Lung (tissue), 12 donors: Measurements from ENCODE around the gene GREM2. TPM values are rescaled to one million over a fixed set of nuclear protein-coding genes. Genes with fewer than 3 reads are reported as not detected.

ENCODE experiments used
- ATAC-seq: fragments of 200-7000 bp; cut with Tn5 transposase; one replicate; pipeline ENCODE4 v1.9.1; 2020; ENCODE audit warnings: moderate number of reproducible peaks; ENCODE audit not compliant: insufficient read depth, low FRiP score
- DNase-seq, 3 donors: peaks; one replicate each; pipeline ENCODE4 v3.0.0-alpha.2; 2013 to 2017
- H3K27ac ChIP-seq, 2 donors: one replicate each; pipeline ENCODE4 v1.5.1; 2013; ENCODE audit warnings: mild to moderate bottlenecking in 2 of 2, moderate library complexity in 2 of 2, control low read depth in 1 of 2, inconsistent platforms in 1 of 2, low read depth in 1 of 2, low read length in 1 of 2
- H3K27me3 ChIP-seq, 3 donors: one replicate each; pipeline ENCODE4 v1.5.1; 2013; ENCODE audit warnings: low read length in 2 of 3; ENCODE audit not compliant: control insufficient read depth in 3 of 3, insufficient read depth in 3 of 3
- H3K36me3 ChIP-seq, 4 donors: one replicate each; pipeline ENCODE4 v1.5.1; 2013; ENCODE audit warnings: low read length in 4 of 4, mild to moderate bottlenecking in 1 of 4, moderate library complexity in 1 of 4; ENCODE audit not compliant: control insufficient read depth in 4 of 4, insufficient read depth in 4 of 4
- H3K4me1 ChIP-seq, 5 donors: one replicate each; pipeline ENCODE4 v1.5.1; 2013; ENCODE audit warnings: low read length in 5 of 5, mild to moderate bottlenecking in 2 of 5, moderate library complexity in 1 of 5; ENCODE audit not compliant: control insufficient read depth in 5 of 5, insufficient read depth in 5 of 5
- H3K4me3 ChIP-seq: one replicate; pipeline ENCODE4 v1.5.1; 2013; ENCODE audit warnings: mild to moderate bottlenecking, control low read depth, moderate library complexity
- H3K9ac ChIP-seq, 2 donors: one replicate each; pipeline ENCODE4 v1.5.1; 2013; ENCODE audit warnings: low read length in 2 of 2, control low read depth in 1 of 2; ENCODE audit not compliant: insufficient read depth in 1 of 2
- H3K9me3 ChIP-seq, 4 donors: one replicate each; pipeline ENCODE4 v1.5.1; 2013; ENCODE audit warnings: low read length in 3 of 4, mild to moderate bottlenecking in 1 of 4, moderate library complexity in 1 of 4; ENCODE audit not compliant: control insufficient read depth in 4 of 4, insufficient read depth in 3 of 4
- WGBS, 2 donors: extraction: QIAGEN DNeasy Blood & Tissue Kit; methylation state at CpG; one replicate each; pipeline ENCODE4 v1.1.7; 2013; 5-methylcytosine and 5-hydroxymethylcytosine counted together
- polyA plus RNA-seq, 2 donors: library from polyadenylated mRNA; stranded (reverse); fragments of 200-250 nt; gene quantifications; one replicate each; pipeline ENCODE4 v1.2.1, GENCODE V29; 2013
- total RNA-seq, 2 donors: library from RNA; depleted of rRNA in 1 of 2; stranded (reverse); fragments of >200 nt in 1 of 2; gene quantifications; one replicate each; pipeline ENCODE4 v1.2.1, GENCODE V29; 2014 to 2021
- TF ChIP-seq, protein P1 (sequence below): IDR thresholded peaks from 2 replicates; pipeline ENCODE4 v1.5.1; 2012; ENCODE audit warnings: mild to moderate bottlenecking; ENCODE audit errors: control extremely low read depth, extremely low read depth
- donor health status: control.
- donor health status: control.
- donor health status: Bipolar disorder and iron deficiency.
- donor health status: healthy.
- donor health status: DM: yes; HTN: yes; CAD: no.

The GREM2 gene
- total and polyA plus RNA-seq, 4 donors = 0.47 to 8.8 (median 0.76) TPM

DNA sequence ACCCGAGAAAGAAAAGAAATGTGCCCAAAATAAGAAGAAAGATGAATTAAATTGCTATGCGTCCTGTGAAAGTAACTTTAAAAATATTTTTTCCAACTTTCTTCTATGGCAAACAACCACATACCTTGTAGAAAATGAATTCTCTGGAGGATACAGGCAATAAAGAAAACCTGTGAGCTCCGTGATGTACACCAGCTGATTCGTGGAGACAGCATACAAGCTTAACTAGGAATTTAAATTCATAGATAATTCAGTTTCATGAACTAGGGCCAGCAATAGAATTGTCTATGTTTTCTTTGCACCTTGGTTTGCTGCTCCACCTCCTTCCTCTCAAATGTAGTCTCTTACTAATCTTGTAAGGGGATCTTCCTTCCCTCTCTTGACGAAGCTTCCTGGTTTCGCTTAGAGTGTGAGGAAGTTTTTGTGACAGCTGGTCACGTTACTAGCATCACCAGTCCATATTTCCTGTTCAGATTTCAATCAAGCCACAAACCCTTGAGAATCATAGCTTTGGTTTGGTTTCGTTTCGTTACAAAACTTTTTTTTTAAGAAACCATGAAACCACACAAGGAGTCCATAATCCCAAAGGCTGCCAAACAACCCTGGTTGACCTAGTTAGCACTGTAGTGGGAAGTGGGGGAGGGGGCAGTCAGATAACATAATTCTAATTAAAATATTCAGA, 35.8 kb downstream of the GREM2 start:
- no peaks in the 10 kb centered on the region for H3K27me3 ChIP-seq
- TF ChIP-seq, protein P1, sequence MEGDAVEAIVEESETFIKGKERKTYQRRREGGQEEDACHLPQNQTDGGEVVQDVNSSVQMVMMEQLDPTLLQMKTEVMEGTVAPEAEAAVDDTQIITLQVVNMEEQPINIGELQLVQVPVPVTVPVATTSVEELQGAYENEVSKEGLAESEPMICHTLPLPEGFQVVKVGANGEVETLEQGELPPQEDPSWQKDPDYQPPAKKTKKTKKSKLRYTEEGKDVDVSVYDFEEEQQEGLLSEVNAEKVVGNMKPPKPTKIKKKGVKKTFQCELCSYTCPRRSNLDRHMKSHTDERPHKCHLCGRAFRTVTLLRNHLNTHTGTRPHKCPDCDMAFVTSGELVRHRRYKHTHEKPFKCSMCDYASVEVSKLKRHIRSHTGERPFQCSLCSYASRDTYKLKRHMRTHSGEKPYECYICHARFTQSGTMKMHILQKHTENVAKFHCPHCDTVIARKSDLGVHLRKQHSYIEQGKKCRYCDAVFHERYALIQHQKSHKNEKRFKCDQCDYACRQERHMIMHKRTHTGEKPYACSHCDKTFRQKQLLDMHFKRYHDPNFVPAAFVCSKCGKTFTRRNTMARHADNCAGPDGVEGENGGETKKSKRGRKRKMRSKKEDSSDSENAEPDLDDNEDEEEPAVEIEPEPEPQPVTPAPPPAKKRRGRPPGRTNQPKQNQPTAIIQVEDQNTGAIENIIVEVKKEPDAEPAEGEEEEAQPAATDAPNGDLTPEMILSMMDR = no peak
- peak overlapping the region in 1 of 2 donors; percentile 71 for H3K9ac ChIP-seq
- no peak overlapping the region for H3K4me3 ChIP-seq
- H3K27ac ChIP-seq = no peak overlapping the region
- no peaks in the 10 kb centered on the region for H3K36me3 ChIP-seq
- peak in 2 of 3 donors; percentile 33 to 38 for DNase-seq
- no peaks in the 10 kb centered on the region for H3K9me3 ChIP-seq
- no peaks in the 10 kb centered on the region for H3K4me1 ChIP-seq
- no peak for ATAC-seq
- 33 to 35% methylated on average over 9 of the region's 9 CpGs for WGBS, 2 donors

DNA sequence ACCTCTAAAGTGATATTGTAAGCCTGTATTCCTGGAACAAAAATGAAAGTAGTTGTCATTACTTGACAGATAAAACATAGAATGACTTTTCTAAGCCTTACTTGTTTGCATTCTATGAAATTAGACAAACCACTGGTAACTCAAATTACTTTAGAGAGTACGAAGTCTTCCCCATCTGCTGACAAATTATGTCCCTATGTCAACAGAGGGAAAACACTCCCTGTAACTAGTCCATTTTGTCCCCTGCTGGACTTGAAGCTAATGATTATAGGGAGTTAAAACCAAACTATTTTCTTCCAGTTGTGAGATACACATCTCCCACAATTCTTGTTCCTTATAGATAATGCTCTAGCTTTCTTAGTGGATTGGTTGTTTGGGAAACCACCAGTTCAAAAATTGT, 39.6 kb downstream of the GREM2 start:
- WGBS, 2 donors = 62 to 68% methylated on average over 1 of the region's 1 CpG
- Histone ChIP-seq H3K9ac (no peak overlapping the region), H3K36me3 (no peaks in the 10 kb centered on the region), H3K4me1 (no peaks in the 10 kb centered on the region), H3K27ac (no peak overlapping the region), H3K9me3 (no peaks in the 10 kb centered on the region), H3K27me3 (no peaks in the 10 kb centered on the region), H3K4me3 (no peak overlapping the region)
- TF ChIP-seq, protein P1 = no peak
- ATAC-seq = no peak
- no peak for DNase-seq

- Histone ChIP-seq H3K4me3 (no peak overlapping the region), H3K9me3 (no peaks in the 10 kb centered on the region), H3K27ac (no peak overlapping the region), H3K36me3 (no peaks in the 10 kb centered on the region), H3K27me3 (no peaks in the 10 kb centered on the region), H3K9ac (no peak overlapping the region), H3K4me1 (no peaks in the 10 kb centered on the region)
- DNase-seq = no peak
- ATAC-seq = no peak
- 76 to 80% methylated on average over 5 of the region's 5 CpGs for WGBS, 2 donors
- TF ChIP-seq, protein P1 = no peak
Measured at GRCh38 chr1:240571782-240572181, 40.2 kb downstream of the GREM2 start.

DNA sequence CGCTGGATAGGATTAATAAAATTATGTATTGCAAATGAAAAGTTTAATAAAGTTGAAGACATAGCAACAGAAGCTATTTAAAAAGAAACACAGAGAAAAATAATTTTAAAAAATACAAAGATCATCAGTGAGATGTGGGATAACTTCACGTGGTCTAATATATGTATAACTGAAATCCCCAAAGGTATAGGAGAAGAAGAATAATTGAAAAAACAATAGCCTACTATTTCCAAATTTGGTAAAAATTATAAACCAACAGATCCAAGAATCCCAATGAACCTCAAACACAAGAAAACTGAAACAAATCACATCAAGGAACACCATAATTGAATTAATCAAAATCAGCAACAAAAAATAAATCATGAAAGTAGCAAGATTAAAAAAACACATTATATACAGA, 44.9 kb downstream of the GREM2 start:
- DNase-seq (no peak), ATAC-seq (no peak)
- no peak overlapping the region for H3K9ac ChIP-seq
- H3K27ac ChIP-seq = no peak overlapping the region
- H3K36me3 ChIP-seq = peaks cover 0 to 3% (median 0%) of the 10 kb centered on the region in 4 donors
- TF ChIP-seq, protein P1 = no peak
- H3K4me3 ChIP-seq = no peak overlapping the region
- no peaks in the 10 kb centered on the region for H3K4me1 ChIP-seq
- 68 to 81% methylated on average over 2 of the region's 2 CpGs for WGBS, 2 donors
- H3K27me3 ChIP-seq = no peaks in the 10 kb centered on the region
- peaks cover 0 to 4% (median 0%) of the 10 kb centered on the region in 4 donors for H3K9me3 ChIP-seq
